ENCODE measurements around the gene FOXM1. TPM values are rescaled to one million over a fixed set of nuclear protein-coding genes. Genes with fewer than 3 reads are reported as not detected.

The FOXM1 gene
- total RNA-seq, 2 donors from 2014 or later: 2.2 TPM; not detected in 1

- Histone ChIP-seq H3K4me3 (peak overlapping the region; percentile 92), H3K4me1 (ENCODE audit: control insufficient read depth in 1 of 2, low read depth in 2 of 2) (peaks cover 8 to 18% of the 10 kb centered on the region in 2 donors), H3K36me3 (peaks cover 18% of the 10 kb centered on the region), H3K27me3 (replicated peaks; ENCODE audit: insufficient read depth) (no peaks in the 10 kb centered on the region), H3K27ac (peak overlapping the region; percentile 91 to 95), H3K9me3 (no peaks in the 10 kb centered on the region)
- no peak for DNase-seq (ENCODE audit: low spot score)
- ATAC-seq (ENCODE audit: insufficient number of reproducible peaks, low FRiP score, low read depth): no peak
- peak; percentile 44 for TF ChIP-seq CTCF (IDR thresholded peaks at IDR 0.05)
Observed at GRCh38 chr12:2813214-2814185, 63.5 kb downstream of the FOXM1 start.

- ATAC-seq (ENCODE audit: insufficient number of reproducible peaks, low FRiP score, low read depth) (peak; percentile 100), DNase-seq (ENCODE audit: low spot score) (peak; percentile 98)
- peaks cover 8% of the 10 kb centered on the region for H3K36me3 ChIP-seq
- no peaks in the 10 kb centered on the region for H3K27me3 ChIP-seq (replicated peaks; ENCODE audit: insufficient read depth)
- H3K9me3 ChIP-seq: no peaks in the 10 kb centered on the region
- peaks cover 8 to 18% of the 10 kb centered on the region in 2 donors for H3K4me1 ChIP-seq (ENCODE audit: control insufficient read depth in 1 of 2, low read depth in 2 of 2)
- no peak for TF ChIP-seq CTCF (IDR thresholded peaks at IDR 0.05)
- peak within 1 kb of the TSS; percentile 92 for H3K4me3 ChIP-seq
- peak within 1 kb of the TSS; percentile 91 to 95 for H3K27ac ChIP-seq
Observed at GRCh38 chr12:2812290-2813213, 64.4 kb downstream of the FOXM1 start, which contains the start of gene ITFG2. ITFG2 (plus strand) TSS chr12:2812668; CDS start chr12:2812761, 93 bp downstream.

GRCh38 chr12:2811801-2812200, 65.2 kb downstream of the FOXM1 start:
- no peaks in the 10 kb centered on the region for H3K9me3 ChIP-seq
- H3K36me3 ChIP-seq: peaks cover under 1% of the 10 kb centered on the region
- DNase-seq (ENCODE audit: low spot score) (no peak), ATAC-seq (ENCODE audit: insufficient number of reproducible peaks, low FRiP score, low read depth) (no peak)
- peak overlapping the region; percentile 92 for H3K4me3 ChIP-seq
- H3K4me1 ChIP-seq (ENCODE audit: control insufficient read depth in 1 of 2, low read depth in 2 of 2): peaks cover 8 to 18% of the 10 kb centered on the region in 2 donors
- TF ChIP-seq CTCF (IDR thresholded peaks at IDR 0.05): no peak
- H3K27ac ChIP-seq: peak overlapping the region; percentile 91 to 95
- H3K27me3 ChIP-seq (replicated peaks; ENCODE audit: insufficient read depth): no peaks in the 10 kb centered on the region

Other genes starting within 250 kb of the FOXM1 start
- gene FKBP4, start 82.2 kb downstream of the FOXM1 start, total RNA-seq: 10 to 100 TPM; 26.6 to 30.5 TPM
- gene ITFG2, start 64.5 kb downstream of the FOXM1 start, total RNA-seq: 10 to 100 TPM; 33.8 to 38.4 TPM
- 1 to 10 TPM; 4.9 to 8.1 TPM for gene NRIP2, start 42.1 kb downstream of the FOXM1 start, total RNA-seq
- not detected for gene TEX52, start 20.1 kb downstream of the FOXM1 start, total RNA-seq
- gene RHNO1, start within 50 bp of the FOXM1 start, total RNA-seq: 10 to 100 TPM in 1 of 2 donors, 1 to 10 TPM in 1; 9.6 to 10.8 TPM
- 10 to 100 TPM; 28.4 to 30.8 TPM for gene TULP3, start 13.7 kb upstream of the FOXM1 start, total RNA-seq
- 10 to 100 TPM; 42.5 to 62.6 TPM for gene TEAD4, start 82.2 kb upstream of the FOXM1 start, total RNA-seq
- 10 to 100 TPM; 39.5 to 50.2 TPM for gene TSPAN9, start 200.2 kb upstream of the FOXM1 start, total RNA-seq

Measured in thoracic aorta (tissue), 2 donors.